Measurements from ENCODE around the gene BPIFB1. TPM values are rescaled to one million over a fixed set of nuclear protein-coding genes. Genes with fewer than 3 reads are reported as not detected.

BPIFB1 gene
- total and polyA plus RNA-seq, 11 donors, result 0.04 TPM; not detected in 10

GRCh38 chr20:33287884-33288283, 4.9 kb downstream of the BPIFB1 start:
- Histone ChIP-seq H3K9me3 (no peaks in the 10 kb centered on the region), H3K27ac (no peak overlapping the region), H3K36me3 (no peaks in the 10 kb centered on the region), H3K27me3 (peaks cover 0 to 55% (median 3%) of the 10 kb centered on the region in 9 donors), H3K4me1 (no peaks in the 10 kb centered on the region), H3K4me3 (no peak overlapping the region)
- no peak for ATAC-seq
- no peak for TF ChIP-seq POLR2A (IDR thresholded peaks at IDR 0.05)
- intact Hi-C loops (cut with DNase I), result no loop called here
- DNase-seq, result no peak

- H3K4me3 ChIP-seq, result no peak overlapping the region
- intact Hi-C loops (cut with DNase I), result loop anchor here in 7 of 10 donors (5.0 to 10.0 kb wide), 5 partner anchors 196 to 496 kb away; no protein-coding TSS in a partner anchor
- H3K9me3 ChIP-seq, result no peaks in the 10 kb centered on the region
- no peak for ATAC-seq
- H3K27ac ChIP-seq, result no peak overlapping the region
- no peak for DNase-seq
- H3K36me3 ChIP-seq, result no peaks in the 10 kb centered on the region
- WGBS, 4 donors, result 89 to 93% (median 92%) methylated on average over 11 to 13 of the region's 13 CpGs
- peaks cover 0 to 44% (median 3%) of the 10 kb centered on the region in 9 donors for H3K27me3 ChIP-seq
- no peak for TF ChIP-seq CTCF (IDR thresholded peaks at IDR 0.05)
- no peak for TF ChIP-seq POLR2A (IDR thresholded peaks at IDR 0.05)
- H3K4me1 ChIP-seq, result no peaks in the 10 kb centered on the region
Observed at GRCh38 chr20:33290852-33291251, 7.8 kb downstream of the BPIFB1 start.

- DNase-seq, result no peak
- TF ChIP-seq CTCF (IDR thresholded peaks at IDR 0.05) (no peak), POLR2A (IDR thresholded peaks at IDR 0.05) (no peak)
- no peak overlapping the region for H3K27ac ChIP-seq
- H3K36me3 ChIP-seq, result no peaks in the 10 kb centered on the region
- H3K4me1 ChIP-seq, result no peaks in the 10 kb centered on the region
- no peaks in the 10 kb centered on the region for H3K9me3 ChIP-seq
- intact Hi-C loops (cut with DNase I), result loop anchor here in 7 of 10 donors (5.0 to 10.0 kb wide), 5 partner anchors 197 to 497 kb away; no protein-coding TSS in a partner anchor
- WGBS, 4 donors, result 71 to 82% (median 77%) methylated on average over 8 of the region's 8 CpGs
- H3K27me3 ChIP-seq, result peaks cover 0 to 44% (median 3%) of the 10 kb centered on the region in 9 donors
- ATAC-seq, result no peak
- no peak overlapping the region for H3K4me3 ChIP-seq
Observed at GRCh38 chr20:33291416-33291815, 8.4 kb downstream of the BPIFB1 start.

GRCh38 chr20:33291830-33292355, 8.9 kb downstream of the BPIFB1 start:
- no peaks in the 10 kb centered on the region for H3K9me3 ChIP-seq
- ATAC-seq (peak in 1 of 4 donors; percentile 20), DNase-seq (peak in 1 of 5 donors; percentile 21)
- no peak overlapping the region for H3K27ac ChIP-seq
- TF ChIP-seq CTCF (IDR thresholded peaks at IDR 0.05) (peak; percentile 43 to 87 (median 66)), POLR2A (IDR thresholded peaks at IDR 0.05) (no peak)
- H3K36me3 ChIP-seq, result no peaks in the 10 kb centered on the region
- peaks cover 0 to 44% (median 3%) of the 10 kb centered on the region in 9 donors for H3K27me3 ChIP-seq
- 32 to 45% (median 37%) methylated on average over 7 of the region's 7 CpGs for WGBS, 4 donors
- no peaks in the 10 kb centered on the region for H3K4me1 ChIP-seq
- no peak overlapping the region for H3K4me3 ChIP-seq
- intact Hi-C loops (cut with DNase I), result loop anchor here in 7 of 10 donors (5.0 to 10.0 kb wide), 5 partner anchors 197 to 497 kb away; no protein-coding TSS in a partner anchor

Measured in heart left ventricle (tissue), 16 donors.